IMR-90 (cell line): ENCODE data around the gene NUP98.

Source experiments
- BHLHE40 ChIP-seq: fragments of 150-350 bp; IDR thresholded peaks from 2 replicates; pipeline ENCODE4 v1.6.1; 2016; ENCODE audit warnings: mild to moderate bottlenecking, low read depth, low read length
- POLR2A ChIP-seq: IDR thresholded peaks from 2 replicates; pipeline ENCODE4 v1.6.1; 2012; ENCODE audit warnings: mild to moderate bottlenecking, low read depth, low read length
- RAD21 ChIP-seq: IDR thresholded peaks from 2 replicates; pipeline ENCODE4 v1.6.1; 2012; ENCODE audit warnings: low read length, improper control_type of control experiment
- TF ChIP-seq, protein P1 (sequence below): conservative IDR thresholded peaks from 2 replicates; pipeline ENCODE4 v1.5.1; 2012; ENCODE audit warnings: mild to moderate bottlenecking, low read depth, low read length, improper control_type of control experiment
- TF ChIP-seq, protein P2 (sequence below): fragments of 150-350 bp; IDR thresholded peaks from 2 replicates; pipeline ENCODE4 v1.6.1; 2017; ENCODE audit warnings: mild to moderate bottlenecking, antibody characterized with exemption, low read length, low read depth

GRCh38 chr11:3735827-3736226 is 61.5 kb downstream of the NUP98 start:
- no peak for TF ChIP-seq RAD21
- no peak for TF ChIP-seq BHLHE40
- TF ChIP-seq POLR2A: no peak
- TF ChIP-seq, protein P1, sequence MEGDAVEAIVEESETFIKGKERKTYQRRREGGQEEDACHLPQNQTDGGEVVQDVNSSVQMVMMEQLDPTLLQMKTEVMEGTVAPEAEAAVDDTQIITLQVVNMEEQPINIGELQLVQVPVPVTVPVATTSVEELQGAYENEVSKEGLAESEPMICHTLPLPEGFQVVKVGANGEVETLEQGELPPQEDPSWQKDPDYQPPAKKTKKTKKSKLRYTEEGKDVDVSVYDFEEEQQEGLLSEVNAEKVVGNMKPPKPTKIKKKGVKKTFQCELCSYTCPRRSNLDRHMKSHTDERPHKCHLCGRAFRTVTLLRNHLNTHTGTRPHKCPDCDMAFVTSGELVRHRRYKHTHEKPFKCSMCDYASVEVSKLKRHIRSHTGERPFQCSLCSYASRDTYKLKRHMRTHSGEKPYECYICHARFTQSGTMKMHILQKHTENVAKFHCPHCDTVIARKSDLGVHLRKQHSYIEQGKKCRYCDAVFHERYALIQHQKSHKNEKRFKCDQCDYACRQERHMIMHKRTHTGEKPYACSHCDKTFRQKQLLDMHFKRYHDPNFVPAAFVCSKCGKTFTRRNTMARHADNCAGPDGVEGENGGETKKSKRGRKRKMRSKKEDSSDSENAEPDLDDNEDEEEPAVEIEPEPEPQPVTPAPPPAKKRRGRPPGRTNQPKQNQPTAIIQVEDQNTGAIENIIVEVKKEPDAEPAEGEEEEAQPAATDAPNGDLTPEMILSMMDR: no peak
- TF ChIP-seq, protein P2, sequence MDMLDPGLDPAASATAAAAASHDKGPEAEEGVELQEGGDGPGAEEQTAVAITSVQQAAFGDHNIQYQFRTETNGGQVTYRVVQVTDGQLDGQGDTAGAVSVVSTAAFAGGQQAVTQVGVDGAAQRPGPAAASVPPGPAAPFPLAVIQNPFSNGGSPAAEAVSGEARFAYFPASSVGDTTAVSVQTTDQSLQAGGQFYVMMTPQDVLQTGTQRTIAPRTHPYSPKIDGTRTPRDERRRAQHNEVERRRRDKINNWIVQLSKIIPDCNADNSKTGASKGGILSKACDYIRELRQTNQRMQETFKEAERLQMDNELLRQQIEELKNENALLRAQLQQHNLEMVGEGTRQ: no peak
